ENCODE data around the gene CD4. TPM values are rescaled to one million over a fixed set of nuclear protein-coding genes. Genes with fewer than 3 reads are reported as not detected.

Gene CD4
- total and polyA plus RNA-seq, 2 of the 4 experiments (the other 2 are of a cell fraction), result 5.7 to 15.0 TPM

- TF ChIP-seq CTCF (conservative IDR thresholded peaks at IDR 0.05; ENCODE audit: low read depth, low read length), result no peak
Measured at GRCh38 chr12:6851153-6851920, 62.0 kb downstream of the CD4 start, which contains the start of gene CDCA3 (continued).
